ENCODE data around the gene NSMCE1. TPM values are rescaled to one million over a fixed set of nuclear protein-coding genes. Genes with fewer than 3 reads are reported as not detected.
A peak's percentile ranks its signal among the peaks of the same experiment; 100 is the strongest.
"Not testable (repeated sequence)": the region's sequence is repeated elsewhere in the genome, so short reads cannot be mapped to it uniquely, and the experiment has no call there.

NSMCE1 gene
- total RNA-seq, 1 experiment from 2014 or later = 85.5 TPM

DNA sequence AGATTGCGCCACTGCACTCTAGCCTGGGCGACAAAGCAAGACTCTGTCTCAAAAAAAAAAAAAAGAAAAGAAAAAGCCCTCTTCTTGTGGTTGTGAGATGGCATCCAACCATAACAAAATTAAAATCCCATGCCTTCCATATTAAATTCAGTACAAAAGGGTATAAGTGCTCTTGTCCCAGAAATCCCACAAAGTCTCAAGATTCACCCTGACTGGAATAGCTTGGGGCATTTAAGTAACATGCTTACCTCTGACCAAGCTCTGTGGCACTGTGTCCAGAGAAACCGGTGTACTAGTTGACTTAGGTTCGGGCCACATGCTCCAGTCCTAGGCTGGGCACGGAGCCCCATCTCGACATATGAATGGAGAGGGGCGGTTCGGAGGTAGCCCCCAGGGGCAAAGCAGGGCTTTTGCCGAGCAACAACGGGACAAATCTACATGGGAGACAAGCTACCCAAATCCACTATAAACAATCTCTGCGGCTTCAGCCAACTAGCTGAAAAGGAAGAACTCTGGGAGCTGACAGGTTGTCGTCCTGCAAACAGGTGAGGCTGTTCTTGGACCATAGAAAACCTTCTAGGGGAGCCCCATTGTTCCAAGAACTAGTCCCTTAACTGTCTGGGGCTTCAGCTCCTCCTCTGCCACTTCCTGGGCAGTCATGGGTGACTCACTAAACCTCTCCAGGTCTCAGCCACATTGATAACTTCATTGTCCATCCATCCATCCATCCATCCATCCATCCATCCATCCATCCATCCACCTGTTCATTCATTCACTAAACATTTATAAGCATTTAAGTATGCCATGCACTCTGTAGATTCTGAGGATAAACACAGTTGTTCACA, 34.9 kb upstream of the NSMCE1 start:
- DNase-seq (ENCODE audit: low read depth) = peak; percentile 50

DNA sequence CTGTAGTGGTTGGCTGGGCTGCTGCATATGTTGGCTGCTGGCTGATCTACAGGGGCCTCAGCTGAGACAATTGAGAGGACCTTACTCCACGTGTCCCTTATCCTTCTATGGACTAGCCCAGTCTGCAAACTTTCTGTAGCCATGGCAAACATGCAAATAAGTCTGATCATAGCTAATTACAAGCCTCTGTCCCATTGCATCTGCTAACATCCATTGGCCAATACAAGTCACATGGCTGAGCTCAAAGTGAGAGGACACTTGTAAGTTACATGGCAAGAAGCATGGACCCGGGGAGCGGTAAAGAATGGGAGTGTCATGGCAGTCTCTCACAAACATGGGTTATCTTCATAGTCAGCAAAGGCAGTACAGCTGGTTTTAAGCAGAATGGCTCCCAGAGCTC, 33.6 kb upstream of the NSMCE1 start:
- DNase-seq (ENCODE audit: low read depth) = no peak

DNA sequence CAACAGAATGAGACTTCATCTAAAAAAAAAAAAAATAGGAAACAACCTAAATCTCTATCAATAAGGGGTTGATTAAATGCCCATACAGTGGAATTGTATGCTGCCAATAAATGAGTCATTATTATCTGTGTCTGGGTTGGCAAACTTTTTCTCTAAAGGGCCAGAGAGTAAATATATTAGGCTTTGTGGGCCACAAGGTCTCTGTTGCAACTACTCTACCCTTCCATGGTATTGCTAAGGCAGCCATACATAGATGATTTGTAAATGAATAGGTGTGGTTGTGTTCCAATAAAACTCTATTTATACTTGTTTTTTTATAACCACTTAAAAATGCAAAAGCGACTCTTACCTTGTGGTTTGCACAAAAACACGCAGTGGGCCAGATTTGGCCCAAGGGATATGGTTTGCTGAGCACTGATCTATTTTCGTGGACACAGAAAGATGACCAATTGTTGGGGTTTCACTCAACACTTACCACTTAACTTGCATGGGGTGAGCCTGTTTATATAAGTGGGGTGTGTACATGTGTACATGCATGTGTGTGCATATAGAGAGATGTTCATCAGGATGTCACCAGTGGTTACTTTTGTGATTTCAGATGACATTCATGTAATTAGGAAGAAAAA, 32.8 kb upstream of the NSMCE1 start:
- DNase-seq (ENCODE audit: low read depth) = no peak

DNA sequence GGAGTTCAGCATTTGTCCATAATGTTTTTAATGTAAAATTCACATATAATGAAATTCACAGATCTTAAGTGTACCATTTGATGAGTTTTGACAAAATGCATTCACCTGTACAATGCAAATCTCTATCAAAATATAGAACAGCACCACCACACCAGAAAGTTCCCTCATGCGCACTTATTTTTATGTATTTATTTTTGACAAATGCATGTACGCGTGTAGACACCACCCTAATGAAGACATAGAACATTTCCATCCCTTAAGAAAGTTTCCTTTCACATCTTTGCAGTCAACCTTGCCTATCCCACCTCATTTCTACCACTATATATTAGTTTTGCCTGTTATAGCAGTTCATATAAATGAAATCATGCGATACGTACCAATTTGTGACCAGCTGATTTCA, 29.6 kb upstream of the NSMCE1 start:
- no peak for DNase-seq (ENCODE audit: low read depth)

DNA sequence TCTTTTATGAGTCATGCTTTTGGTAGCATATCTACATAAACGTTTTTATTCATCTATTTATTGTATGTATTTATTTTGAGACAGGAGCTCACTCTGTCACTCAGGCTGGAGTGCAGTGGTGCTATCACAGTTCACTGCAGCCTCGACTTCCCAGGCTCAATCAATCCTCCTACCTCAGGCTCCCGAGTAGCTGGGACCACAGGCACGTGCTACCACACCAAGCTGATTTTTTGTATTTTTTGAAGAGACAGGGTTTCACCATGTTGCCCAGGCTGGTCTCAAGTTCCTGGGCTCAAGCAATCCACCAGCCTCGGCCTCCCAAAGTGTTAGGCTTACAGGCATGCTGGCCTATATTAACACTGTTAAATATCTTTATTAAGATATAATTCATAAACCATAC, 24.8 kb upstream of the NSMCE1 start:
- no peak for DNase-seq (ENCODE audit: low read depth)

DNA sequence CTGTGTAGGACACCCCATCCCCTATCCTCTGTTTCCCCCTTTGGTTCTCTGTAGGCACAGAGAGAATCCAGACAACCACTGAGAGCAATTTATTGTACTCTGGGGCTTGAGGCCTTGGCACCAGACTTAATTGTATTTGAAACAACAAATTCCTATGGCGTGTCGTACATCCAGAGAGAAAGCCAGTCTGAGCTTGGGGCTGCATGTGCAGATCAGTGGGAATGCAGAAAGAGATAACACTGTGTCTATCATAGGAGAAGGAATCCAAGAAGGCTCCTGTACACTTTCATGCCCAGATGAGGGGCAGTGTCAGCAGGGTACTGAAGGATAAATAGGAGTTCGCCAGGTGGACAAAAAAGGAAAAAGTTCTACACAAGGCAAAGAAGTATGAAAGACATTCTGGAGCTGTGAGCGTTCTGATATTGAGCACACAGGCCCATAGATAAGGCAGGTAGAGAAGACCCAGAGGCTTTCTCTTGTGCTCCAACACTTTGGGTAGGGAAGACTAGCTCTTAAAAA, 23.2 kb upstream of the NSMCE1 start:
- no peak for DNase-seq (ENCODE audit: low read depth)

DNA sequence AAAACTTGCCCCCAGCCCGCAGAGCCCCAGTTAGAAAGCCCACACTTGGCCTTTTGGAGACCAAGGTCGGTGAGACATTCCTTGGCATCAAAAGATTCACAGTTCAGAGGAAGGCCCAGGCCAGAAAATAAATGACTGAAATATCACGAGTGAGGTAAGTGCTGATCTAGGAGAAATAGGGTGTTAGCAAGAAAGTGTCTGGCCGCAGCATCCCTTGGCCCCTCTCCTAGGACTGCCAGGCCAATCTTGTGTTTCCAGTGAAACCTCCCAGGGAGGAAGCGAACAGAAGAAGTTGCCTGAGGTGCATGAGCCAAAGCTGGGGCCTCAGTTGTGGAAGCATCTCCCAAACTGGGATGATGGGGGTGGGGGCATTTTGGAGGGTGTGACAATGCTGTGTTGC, 22.5 kb upstream of the NSMCE1 start:
- DNase-seq (ENCODE audit: low read depth) = no peak

DNA sequence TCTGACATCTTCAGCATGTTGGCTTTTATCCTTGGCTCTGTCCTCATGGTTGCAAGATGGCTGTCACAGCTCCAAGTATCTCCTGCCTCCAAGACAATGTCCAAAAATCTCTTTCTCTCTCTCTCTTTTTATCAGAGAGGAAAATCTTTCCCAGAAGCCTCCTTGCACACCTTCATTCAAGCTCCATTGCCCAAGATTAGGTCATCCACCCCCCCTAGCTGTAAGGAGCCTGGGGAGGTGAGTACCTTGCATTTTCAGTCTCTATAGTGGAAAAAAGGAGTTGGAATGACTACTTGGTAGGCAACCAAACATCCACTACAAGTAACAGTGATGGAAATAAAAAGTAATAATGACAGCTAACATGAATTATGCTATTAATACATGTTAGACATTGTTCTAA, 22.0 kb upstream of the NSMCE1 start:
- no peak for DNase-seq (ENCODE audit: low read depth)

DNA sequence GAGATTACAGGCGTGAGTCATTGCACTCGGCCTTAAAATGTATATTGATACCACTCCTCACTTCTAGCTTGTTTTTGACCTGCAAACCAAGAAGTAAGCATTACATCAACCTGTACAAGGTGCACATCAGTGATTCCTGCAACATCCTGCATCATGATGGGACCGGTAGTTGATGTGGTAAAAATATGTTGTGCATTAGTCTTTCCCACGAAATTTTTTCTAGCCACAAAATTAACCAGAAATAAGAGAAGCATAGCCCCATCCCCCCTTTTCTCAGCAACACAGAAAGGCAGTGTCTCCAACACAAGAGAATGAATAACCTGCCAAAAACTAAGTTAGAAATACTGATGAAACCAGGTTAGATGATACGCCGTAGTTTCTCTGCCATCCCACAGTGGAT, 21.1 kb upstream of the NSMCE1 start:
- no peak for DNase-seq (ENCODE audit: low read depth)

DNA sequence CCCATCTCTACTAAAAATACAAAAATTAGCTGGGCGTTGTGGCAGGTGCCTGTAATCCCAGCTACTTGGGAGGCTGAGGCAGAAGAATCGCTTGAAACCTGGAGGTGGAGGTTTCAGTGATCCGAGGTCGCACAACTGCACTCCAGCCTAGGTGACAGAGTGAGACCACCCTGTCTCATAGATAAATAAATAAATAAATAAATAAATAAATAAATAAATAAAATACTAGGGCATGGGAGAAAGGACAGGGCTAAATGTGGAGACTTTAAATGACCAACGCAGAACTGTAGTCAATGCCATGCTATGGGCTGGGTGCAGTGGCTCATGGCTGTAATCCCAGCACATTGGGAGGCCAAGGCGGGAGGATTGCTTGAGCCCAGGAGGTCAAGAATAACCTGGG, 19.7 kb upstream of the NSMCE1 start:
- DNase-seq (ENCODE audit: low read depth) = not testable (repeated sequence)

DNA sequence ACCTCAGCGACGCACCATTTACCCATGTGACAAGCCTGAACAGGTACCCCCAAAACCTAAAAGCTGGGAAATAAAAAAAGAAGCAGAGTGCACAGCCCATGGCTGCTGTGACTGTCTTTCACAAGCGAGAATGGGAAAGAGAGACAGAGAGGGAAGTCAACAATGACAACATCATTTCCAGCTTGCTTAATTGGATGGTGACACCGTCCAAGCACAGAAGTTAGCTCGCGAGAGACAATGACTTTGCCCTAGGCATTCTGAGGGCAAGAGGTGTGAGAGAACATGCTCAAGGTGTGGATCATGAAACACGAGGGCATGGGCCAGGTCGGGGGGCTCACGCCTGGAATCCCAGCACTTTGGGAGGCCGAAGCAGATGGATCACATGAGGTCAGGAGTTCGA, 19.3 kb upstream of the NSMCE1 start:
- DNase-seq (ENCODE audit: low read depth) = no peak

DNA sequence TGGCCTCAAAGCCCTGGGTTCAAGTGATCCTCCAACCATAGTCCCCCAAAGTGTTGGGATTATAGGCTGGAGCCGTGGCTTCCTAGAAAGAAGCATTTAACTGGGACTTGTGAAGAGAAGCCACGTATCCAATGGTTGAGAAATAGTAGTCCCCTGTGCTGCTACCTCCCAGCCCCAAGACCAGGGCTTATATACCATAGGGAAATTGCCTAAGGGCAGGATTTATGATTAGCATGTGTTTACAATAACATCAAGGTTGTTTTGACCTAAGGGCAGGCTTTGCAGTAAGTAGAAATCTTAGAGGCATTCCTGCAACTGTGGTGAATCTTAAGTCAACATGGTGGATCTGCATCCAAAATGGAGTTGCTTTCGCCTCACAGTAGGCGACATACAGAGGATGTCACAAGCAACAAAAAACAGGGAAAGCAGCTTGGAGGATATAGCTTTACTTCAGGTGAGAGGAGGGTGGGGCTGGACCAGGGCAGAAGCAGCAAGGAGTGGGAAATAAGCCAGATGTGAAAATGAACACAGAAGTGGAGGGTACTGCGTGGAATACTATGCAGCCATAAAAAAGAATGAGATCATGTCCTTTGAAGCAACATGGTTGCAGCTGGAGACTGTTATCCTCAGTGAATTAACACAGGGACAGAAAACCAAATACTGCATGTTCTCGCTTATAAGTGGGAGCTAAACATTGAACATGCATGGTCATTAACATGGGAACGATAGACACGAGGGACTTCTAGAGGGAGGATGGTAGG, 18.7 kb upstream of the NSMCE1 start:
- no peak for DNase-seq (ENCODE audit: low read depth)

DNA sequence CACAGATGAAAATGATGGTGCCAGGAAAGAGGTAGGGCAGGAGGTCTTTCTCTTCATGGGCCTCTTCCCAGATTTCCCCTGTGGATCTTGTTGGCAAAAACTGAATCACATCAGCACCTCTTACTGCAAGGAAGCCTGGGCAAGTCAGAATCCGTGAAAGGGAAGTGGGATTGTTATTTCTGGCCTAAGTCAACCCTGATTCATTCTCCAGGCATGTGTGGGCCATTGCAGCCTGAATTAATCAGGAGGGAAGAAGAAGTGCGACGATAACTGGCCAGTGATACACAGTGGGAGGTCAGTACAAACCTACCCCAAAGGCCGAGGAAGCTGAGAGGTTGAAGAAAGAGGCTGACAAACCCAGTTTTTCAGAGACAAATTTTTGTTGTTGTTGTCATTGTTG, 17.9 kb upstream of the NSMCE1 start:
- peak; percentile 93 for DNase-seq (ENCODE audit: low read depth)

DNA sequence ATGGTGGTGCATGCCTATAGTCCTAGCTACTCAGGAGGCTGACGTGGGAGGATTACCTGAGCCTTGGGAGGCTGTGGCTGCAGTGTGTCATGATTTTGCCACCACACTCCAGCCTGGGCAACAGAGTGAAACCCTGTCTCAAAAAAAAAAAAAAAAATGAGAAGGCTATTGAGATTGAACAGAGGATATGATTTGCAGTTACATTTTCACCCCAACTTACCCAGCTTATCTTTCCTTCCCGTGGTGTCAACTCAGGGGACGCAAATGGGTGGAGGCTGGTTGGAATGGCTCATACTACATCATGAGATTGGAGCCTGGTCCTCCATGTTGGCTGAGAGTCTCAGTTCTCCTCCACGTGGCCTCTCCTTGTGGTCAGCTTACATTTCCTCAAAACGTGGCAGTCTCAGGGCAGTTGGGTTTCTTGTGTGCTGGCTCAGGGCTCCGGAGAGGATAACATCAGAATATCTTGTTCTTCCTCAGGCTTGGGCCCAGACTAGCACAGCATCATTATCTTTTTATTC, 17.2 kb upstream of the NSMCE1 start:
- no peak for DNase-seq (ENCODE audit: low read depth)

DNA sequence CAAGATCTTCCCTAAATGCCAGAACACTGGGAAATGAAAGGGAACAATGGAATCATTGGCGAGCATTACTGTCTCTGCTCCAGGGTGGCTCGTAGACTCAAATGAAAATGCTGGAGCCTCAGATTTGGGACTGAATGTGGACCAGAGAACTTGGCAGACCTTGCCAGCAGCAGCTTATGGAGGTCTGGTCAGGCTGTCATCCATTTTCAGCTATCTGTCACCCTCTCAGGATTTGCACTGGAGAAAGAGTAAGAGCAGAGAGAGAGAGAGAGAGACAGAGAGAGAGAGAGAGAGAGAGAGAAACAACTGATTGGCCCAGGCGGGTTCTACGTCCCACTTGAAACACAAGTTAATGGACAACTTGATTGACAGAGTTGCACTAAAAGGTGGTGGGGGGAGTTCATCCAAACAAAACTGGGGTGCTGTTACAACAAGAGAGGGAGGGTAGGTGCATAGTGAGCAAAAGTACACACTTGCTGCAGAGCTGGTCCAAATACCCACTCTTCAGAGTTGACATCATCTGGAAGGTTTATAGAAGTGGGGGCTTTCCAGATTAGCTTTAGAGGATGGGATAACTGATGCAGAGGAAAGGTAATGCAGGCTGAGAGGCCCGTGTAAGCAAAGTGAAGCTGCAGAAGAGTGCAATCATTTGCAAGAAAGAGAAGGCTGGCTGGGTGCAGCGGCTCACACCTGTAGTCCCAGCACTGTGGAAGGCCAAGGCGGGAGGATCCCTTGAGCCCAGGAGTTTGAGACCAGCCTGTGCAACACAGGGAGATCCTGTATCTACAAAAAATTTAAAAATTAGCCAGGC, 16.5 kb upstream of the NSMCE1 start:
- DNase-seq (ENCODE audit: low read depth) = no peak

DNA sequence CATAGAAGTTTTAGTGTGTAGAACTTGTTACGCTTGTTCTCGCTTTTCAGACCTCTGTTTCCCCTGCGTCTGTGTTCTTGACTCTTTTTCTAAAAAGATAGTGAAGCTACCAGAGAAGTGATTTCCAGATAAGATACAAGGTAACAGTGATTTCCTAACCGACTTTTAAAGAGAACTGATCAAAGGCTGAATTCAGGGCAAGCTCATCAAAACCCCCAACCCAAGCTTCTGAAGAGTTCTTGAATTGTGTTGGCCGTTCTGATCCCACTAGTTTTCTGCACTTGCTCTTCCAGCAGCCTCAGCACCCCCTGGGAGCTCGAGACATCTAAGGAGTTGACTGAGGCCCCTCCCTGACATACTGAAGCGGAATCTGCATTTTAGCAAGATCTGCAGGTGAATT, 12.7 kb upstream of the NSMCE1 start:
- DNase-seq (ENCODE audit: low read depth) = no peak

DNA sequence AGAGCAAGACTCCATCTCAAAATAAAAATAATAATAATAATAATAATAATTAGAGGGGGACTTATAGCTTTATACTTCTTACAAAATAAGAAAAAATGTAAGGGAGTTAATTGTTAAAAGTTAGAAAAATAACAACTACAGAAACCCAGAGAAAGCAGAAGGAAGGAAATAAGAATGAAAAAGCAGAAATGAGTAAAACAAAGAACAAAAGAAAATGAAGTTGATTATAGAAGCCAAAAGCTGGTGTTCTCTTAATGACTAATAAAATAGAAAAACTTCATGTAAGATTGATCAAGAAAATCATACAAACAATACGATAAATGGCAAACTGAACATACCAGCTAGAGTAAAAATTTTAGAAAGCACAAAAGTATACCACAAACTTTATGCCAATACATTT, 6.8 kb upstream of the NSMCE1 start:
- DNase-seq (ENCODE audit: low read depth) = no peak

DNA sequence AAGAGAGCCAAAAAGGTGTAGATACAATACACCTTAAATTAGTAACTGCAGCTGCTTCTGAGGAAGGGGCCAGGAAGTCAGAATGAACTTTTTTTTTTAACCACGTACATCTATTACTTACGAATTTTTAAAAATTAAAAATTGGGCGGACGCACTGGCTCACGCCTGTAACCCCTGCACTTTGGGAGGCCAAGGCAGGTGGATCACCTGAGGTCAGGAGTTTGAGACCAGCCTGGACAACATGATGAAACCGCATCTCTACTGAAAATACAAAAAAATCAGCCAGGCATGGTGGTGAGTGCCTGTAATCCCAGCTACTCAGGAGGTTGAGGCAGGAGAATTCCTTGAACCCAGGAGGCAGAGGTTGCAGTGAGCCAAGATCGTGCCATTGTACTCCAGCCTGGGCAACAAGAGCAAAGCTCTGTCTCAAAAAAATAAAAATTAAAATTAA, 5.9 kb upstream of the NSMCE1 start:
- not testable (repeated sequence) for DNase-seq (ENCODE audit: low read depth)

DNA sequence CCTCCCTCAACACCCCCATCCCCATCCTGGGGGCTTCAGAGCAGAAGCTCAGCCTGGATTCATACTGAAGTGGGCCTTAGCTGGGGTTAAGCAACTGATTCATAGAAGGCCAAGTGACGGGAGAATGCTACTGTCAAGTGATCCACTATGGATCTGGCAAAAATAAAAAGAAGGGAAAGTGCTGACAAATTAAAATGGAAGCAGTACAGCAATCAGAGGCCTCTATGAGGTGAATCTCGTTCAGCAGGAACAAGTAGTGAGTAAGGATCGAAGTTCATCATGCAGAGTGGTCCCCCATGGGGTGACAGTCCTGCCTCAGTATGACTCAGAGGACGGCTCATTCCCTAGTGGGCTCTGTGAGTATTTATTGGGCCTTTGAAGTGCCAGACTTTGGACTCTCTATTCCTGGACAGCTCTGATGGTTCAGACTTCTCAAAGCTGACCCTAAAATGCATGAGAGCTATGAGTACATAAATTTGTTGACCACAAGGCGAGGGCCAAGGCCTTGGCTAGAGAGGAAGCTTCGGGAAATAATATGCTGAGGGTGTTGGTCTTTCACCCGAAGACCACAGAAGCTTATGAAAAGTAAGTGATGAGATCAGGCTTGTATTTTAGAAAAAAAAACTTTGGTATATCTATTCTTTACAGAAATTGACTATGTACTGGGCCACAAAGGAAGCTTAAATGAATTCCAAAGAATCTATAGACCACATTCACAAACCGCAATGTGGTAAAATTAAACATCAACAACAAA, 5.3 kb upstream of the NSMCE1 start:
- DNase-seq (ENCODE audit: low read depth) = peak; percentile 66

DNA sequence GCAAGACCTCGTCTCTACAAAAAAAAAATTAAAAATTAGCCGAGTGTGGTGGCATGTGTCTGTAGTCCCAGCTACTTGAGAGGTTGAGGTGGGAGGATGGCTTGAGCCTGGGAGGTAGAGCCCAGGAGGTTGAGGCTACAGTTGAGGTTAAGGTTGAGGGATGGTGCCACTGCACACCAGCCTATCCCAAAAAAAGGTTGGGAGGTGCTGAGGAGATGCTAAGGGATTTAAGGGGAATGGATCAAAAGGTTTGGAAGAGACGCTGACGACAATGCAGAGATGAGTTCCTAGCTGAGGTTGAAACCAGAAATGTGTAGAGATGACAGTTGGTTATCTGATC, 4.7 kb upstream of the NSMCE1 start:
- no peak for DNase-seq (ENCODE audit: low read depth)

DNA sequence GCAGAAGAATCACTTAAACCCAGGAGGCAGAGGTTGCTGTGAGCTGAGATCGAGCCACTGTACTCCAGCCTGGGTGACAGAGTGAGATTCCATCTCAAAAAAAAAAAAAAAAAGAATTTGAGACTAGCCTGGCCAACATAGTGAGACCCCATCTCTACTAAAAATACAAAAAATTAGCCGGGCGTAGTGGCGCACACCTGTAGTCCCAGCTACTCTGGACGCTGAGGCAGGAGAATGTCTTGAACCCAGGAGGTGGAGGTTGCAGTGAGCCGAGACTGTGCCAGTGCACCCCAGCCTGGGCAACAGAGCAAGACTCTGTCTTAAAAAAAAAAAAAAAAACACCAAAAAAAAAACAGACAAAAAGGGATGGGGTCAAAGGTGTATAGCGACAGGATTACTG, 4.1 kb upstream of the NSMCE1 start:
- DNase-seq (ENCODE audit: low read depth) = not testable (repeated sequence)
